Islet of Langerhans (tissue), 1 donor: ENCODE results near the gene SERPINB5.
"Not testable (repeated sequence)": the region's sequence is repeated elsewhere in the genome, so short reads cannot be mapped to it uniquely, and the experiment has no call there.

ENCODE experiments used
- FAIRE-seq: peaks from one replicate; lab custom pipeline; 2011; peaks lifted over from hg19 to GRCh38; lab: Jason Lieb, UNC

The SERPINB5 gene

DNA sequence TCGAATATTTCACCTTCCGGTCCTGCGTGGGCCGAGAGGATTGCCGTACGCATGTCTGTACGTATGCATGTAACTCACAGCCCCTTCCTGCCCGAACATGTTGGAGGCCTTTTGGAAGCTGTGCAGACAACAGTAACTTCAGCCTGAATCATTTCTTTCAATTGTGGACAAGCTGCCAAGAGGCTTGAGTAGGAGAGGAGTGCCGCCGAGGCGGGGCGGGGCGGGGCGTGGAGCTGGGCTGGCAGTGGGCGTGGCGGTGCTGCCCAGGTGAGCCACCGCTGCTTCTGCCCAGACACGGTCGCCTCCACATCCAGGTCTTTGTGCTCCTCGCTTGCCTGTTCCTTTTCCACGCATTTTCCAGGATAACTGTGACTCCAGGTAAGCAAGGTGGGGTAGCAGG is at the start of gene SERPINB5:
SERPINB5 (plus strand) TSS at position 291 of the 400 bp plus-strand sequence. CDS start 7,471 bp downstream, outside the sequence.
- no peak for FAIRE-seq

DNA sequence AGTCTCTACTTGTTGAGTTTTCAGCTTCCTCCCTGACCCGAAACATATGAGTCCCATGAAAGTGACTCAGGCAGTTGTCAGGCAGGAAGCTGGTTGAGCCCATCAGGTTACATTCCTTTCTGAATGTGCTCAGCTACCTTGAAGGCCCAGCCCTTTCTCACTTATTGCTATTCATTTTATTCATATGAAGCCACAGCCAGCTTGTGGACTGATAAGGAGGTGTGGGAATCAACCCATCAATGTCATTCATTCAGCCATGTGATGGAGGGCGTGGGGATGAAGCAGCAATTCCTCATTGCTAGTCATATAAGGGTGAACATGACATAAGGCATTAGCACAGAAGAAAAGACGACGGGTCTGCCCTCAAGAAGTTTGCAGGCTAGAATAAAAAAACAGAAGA is 49.2 kb upstream of the SERPINB5 start:
- FAIRE-seq: no peak

DNA sequence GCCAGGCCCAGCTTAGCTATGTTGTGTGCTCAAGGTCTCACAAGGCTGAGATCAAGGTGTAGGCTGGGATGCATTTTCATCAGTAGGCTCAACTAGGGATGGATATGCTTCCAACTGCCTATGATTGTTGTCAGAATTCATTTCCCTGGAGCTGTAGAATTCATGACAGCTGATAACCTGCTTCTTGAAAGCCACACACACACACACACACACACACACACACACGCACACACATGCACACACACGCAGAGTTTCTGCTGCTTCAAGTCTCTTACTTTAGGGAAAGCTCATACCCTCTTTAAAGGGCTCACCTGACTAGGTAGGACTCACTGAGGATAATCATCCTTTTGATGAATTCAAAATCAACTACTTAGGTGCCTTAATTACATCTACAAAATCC is 46.2 kb upstream of the SERPINB5 start:
- no peak for FAIRE-seq

DNA sequence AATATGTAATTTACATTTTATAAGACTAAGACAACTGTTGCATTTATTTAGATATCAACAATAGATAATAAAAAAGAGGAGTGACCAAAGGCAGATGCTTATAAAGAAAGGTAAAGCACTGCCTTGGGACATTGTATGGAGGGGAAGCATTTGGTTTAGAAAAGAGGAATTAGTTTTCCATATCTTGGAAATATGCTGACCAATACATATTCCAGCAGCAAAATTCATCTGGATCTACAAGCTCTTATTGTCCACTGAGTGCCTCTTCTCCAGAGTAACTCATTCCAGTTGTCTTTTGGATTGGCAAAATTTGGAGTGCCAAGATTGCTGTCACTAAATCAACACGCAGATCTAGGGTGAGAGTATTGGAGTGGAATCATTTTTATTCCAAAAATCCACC is 45.6 kb upstream of the SERPINB5 start:
- no peak for FAIRE-seq

DNA sequence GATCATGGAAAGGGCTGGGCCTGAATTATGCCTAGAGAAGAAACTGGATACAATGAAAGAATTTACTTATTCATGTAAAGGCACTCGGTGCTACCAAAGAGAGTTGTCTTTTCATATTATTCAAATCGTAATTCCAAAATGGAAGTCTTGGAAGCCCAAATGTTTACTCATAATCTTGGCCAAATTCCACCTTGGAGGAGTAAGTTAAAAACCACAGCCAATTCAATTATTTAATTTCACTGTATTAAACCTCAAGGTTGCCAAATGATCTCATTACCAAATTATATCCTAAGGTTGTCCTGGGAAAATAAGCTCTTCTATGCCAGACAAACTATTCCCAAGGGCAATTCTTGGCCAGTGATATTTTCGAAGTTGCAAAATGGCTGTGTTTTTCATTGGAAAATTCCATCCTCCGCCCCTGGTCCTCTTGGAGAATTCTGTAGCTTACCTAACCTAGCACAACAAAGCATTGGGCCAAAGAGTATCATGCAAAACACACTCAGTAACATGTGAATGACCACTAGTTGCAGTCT is 43.4 kb upstream of the SERPINB5 start:
- FAIRE-seq: no peak

- FAIRE-seq: no peak
Measured at GRCh38 chr18:63438181-63438580, 38.6 kb upstream of the SERPINB5 start.

DNA sequence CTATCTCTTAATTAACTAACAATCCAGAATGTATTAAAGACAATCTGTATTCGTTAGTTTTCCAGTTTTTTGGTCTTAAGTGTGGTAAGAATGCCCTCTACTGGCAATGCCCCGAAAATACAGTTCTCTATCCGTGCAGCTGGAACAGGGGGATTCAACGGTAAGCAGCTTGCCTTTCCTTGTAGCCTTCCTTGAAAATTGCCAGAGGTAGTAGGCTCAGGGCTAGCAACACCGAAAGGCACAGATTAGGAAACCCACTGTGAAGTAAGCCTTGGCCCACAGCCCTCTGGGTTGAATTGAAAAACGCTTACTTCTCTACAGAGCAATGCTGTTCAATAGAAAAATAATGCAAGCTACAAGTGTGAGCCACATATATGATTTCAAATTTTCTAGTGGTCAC is 37.4 kb upstream of the SERPINB5 start:
- peak; percentile 99 for FAIRE-seq

DNA sequence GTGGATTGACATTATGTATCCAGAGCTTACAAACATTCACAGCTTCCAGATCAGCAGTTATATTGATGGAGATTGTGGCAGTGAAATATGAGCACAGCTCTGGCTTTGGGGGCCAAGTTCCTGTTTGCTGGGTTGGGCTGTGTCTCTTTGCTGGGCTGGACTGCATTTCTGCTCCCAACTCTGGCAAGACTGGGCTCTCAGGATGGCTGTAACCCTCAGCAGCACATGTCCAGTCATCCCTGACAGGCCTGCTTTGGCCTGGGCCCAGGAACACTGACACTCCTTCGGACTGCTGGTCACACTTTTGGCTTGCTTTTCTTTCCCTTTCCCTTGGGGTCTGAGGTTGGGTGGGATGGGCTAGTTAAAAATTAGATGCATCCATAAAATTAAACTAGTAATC is 36.5 kb upstream of the SERPINB5 start:
- FAIRE-seq: no peak

GRCh38 chr18:63440881-63441280 is 35.9 kb upstream of the SERPINB5 start:
- no peak for FAIRE-seq

GRCh38 chr18:63443829-63444228 is 32.9 kb upstream of the SERPINB5 start:
- FAIRE-seq: no peak

- no peak for FAIRE-seq
Measured at GRCh38 chr18:63444580-63444979, 32.2 kb upstream of the SERPINB5 start.

- no peak for FAIRE-seq
Measured at GRCh38 chr18:63445037-63445436, 31.7 kb upstream of the SERPINB5 start.

DNA sequence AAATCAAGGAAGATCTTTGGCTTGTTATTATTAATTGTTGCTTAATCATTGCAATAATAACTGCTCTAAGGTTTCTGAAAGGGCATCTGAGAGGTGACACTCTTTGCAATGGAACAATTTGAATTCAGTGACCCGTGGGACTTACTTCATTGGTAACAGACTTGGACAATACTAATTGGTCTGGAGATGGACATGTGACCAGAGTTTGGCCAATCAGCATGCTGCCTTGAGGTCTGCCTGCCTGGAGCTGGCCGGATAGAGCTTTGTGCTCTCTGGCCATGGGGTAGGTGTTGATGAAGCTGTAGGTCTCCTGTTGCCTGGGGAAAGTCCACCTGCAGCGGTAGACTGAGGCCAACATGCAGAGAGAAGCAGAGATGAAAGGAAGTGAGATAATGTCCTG is 30.5 kb upstream of the SERPINB5 start:
- no peak for FAIRE-seq

DNA sequence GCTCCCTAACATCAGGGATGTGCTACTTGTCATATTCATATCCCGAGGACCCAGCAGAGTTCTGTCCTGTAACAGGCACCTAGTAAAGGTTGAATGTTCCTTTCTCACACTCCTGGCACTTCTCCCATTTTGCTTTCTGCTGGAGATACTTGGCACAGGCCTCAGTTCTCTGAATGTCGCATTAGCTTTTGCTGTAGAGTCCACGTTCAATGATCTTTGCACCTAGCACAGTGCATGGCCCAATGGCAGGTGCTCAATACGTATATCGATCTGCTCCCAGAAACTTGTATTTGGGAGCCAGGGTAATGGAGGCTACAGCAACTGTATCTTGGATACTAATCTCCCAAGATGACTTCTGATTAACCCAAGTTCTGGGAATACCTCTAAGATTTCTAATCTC is 29.7 kb upstream of the SERPINB5 start:
- FAIRE-seq: no peak

DNA sequence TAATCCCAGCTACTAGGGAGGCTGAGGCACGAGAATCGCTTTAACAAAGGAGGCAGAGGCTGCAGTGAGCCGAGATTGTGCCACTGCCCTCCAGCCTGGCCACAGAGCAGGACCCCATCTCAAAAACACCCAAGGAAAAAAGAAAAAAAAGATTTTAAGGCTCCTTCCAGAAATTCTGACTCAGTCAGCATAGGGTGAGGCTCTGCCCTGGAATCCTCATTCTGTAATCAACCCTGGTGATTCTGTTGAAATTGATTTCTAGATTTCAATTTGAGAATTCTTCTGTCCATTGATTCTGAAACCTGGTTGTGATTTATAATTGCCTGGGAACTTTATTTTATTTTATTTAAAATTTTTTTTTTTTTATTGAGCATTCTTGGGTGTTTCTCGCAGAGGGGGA is 27.3 kb upstream of the SERPINB5 start:
- FAIRE-seq: no peak

GRCh38 chr18:63451799-63452660 is 24.7 kb upstream of the SERPINB5 start:
- FAIRE-seq: no peak

DNA sequence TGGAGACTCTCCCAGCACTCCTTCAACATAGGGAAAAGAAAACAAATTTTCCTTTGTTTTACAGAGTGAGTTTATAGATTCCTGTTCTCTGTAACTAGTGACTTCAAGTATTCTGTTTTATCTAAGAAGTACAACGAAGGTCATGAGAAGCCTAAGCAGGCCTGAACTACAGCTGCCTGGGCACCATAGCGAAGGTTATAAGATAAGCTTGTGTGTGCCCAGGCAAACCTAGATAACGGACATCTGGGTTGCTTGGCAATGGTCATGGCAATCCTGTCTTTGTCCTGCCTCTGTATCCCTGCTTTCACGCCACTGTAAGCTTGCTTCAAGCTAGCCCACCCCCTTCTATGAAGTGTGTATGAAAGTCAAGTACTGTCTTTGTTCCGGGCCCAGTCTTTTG is 24.0 kb upstream of the SERPINB5 start:
- not testable (repeated sequence) for FAIRE-seq

GRCh38 chr18:63454497-63454896 is 22.3 kb upstream of the SERPINB5 start:
- no peak for FAIRE-seq

DNA sequence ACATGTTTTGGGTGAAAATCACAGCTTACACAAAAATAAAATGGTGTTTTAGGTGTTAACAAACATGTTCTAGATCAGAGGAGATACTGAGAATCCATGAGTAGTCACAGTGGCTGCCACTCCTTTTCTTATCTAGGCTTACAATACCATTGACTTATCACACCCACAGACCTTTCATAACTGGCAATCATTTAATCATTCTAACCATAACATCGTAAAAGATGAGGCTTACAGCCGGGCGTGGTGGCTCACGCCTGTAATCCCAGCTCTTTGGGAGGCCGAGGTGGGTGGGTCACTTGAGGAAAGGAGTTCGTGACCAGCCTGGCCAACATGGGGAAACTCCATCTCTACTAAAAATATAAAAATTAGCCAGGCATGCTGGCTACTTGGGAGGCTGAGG is 18.8 kb upstream of the SERPINB5 start:
- no peak for FAIRE-seq

GRCh38 chr18:63460414-63460813 is 16.3 kb upstream of the SERPINB5 start:
- FAIRE-seq: no peak

DNA sequence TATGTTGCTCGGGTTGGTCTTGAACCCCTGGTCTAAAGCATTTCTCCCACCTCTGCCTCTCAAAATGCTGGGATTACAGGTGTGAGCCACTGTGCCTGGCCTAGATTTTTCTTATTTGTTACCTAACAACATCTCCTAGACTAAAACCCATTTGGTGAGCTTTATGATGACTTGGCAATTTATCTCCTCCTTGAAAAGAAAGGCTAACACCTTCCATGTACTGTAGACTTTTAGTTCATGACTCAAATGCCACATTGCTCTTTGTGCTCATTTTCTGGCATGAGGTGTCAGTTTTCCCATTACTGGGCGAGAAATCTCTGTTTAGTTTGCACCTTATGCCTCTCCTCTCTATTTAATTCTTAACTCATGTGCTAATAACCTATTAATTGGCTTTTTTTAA is 12.3 kb upstream of the SERPINB5 start:
- FAIRE-seq: no peak

DNA sequence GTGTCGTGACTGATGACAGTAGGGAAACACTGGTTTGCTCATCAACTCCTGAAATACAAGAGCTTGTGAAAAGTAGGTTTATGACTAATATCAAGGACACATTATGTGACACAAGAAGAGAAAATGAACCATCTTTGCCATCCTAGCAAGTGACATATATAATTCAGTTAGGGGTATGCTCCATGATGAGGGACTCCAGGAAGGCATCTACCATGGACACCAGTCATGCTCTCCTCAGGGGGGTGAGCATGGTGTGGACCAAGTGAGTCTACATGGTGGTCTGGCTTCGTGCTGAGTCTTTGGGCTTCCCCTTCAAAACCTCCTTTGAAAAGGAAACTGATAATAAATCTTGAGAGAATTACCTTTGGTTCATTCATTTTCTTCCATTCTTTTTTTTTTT is 11.7 kb upstream of the SERPINB5 start:
- no peak for FAIRE-seq

DNA sequence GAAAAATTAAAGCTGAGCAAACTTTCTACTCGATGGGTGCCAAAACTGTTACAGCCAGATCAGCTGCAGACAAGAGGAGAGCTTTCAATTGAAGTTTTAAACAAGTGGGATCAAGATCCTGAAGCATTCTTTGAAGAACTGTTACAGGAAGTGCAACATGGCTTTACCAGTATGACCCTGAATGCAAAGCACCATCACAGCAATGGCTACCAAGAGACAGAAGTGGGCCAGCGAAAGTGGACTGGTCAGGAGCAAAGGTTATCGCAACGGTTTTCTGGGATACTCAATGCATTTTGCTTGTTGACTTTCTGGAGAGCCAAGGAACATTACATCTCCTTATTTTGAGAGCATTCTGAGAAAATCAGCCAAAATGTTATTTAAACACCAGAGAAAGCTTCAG is 9.1 kb upstream of the SERPINB5 start:
- no peak for FAIRE-seq

DNA sequence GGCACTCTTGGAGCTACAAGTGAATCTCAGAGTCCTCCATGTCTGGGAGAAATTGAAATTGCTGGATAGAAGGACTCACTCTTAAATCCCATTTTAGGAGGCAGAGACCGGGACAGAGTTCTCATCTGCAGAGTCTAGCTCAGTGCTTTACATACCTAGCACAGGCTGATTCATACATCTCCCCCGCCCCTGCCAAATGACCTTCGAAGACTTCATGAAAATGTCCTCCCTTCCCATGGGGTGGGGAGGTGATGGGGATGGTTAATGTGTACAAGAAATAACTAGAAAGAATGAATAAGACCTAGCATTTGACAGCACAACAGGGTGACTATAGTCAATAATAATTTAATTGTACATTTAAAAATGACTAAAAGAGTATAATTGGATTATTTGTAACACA is 8.2 kb upstream of the SERPINB5 start:
- FAIRE-seq: no peak
